Daoy (cell line): Measurements from ENCODE around the gene ACVR1B. TPM values are rescaled to one million over a fixed set of nuclear protein-coding genes. Genes with fewer than 3 reads are reported as not detected.

Source experiments
- DNase-seq: peaks from one replicate; pipeline ENCODE4 v3.0.0-alpha.2; 2015; ENCODE audit warnings: low read depth
- total RNA-seq: library from RNA; depleted of rRNA; stranded (reverse); fragments of >200 nt; shearing (Covaris generic); gene quantifications from 2 replicates; pipeline ENCODE4 v1.2.3, GENCODE V29; 2014

Gene ACVR1B
- total RNA-seq, 1 experiment from 2014 or later = 6.3 TPM

- DNase-seq = no peak
Measured at GRCh38 chr12:51917041-51917590, 34.4 kb upstream of the ACVR1B start.

DNA sequence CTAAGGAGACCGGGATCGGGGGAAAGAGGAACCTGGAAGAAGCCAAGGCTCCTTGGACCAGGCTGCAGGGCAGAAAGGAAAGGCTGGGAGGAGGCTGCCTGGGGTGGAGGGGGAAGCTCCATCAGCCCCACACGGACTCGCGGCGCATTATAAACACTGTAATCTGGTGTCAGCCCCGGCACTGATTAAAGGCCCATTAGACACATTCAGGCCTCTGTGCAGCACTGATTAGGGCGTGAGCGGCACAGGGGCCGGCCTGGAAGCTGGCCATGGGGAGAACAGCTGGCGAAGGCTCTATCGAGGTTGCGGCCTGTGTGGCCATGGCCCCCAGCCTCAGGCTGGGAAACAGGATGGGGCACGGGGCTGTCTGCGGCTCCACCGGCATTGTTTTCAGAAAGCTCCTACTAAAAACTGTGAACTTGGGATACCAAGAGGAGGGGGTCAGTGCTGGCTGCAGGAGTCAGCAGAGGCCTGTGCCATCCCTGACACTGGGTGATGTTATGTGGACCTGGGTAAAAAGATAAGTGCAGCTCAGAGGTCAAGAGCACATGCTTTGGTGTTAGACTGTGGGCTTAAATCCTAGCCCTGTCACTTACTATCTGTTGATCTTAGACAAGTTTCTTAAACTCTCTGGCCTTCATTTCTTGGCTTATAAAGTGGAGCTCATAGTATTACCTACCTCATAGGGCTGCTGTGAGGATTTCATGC, 33.6 kb upstream of the ACVR1B start:
- no peak for DNase-seq

GRCh38 chr12:51920046-51920445, 31.5 kb upstream of the ACVR1B start:
- no peak for DNase-seq

DNA sequence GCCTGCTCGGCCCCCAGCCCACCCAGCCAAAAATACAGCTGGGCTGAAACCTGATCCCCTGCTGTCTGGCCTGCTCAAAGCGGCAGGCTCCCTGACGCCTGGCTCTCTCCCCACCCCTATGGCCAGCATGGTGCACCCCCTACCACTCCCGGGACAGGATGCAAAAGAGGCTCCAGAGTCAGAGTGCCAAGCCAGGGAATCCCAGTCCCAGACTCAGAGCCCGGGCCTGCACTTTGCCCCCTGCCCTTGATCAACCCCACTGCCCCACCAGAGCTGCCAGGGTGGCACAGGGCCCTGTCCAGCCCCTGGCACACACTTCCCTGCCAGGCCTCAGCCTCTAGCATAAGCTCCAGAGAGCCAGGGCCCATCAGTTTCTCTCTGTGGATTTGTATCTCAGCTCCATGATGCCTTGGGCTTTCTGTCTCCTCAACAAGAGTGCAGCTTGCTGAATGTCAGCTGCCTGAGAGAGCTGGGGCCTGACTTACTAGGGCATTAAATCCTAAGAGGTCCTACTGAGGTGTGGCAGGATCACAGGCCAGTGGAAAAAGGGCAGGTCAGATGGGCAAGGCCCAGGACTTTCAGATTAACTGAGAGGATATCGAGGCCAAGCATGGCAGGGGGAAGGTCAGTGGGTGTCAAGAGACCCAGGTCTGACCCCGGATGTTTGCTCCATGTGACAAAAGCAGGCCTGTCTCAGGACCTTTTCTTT, 30.3 kb upstream of the ACVR1B start:
- no peak for DNase-seq

DNA sequence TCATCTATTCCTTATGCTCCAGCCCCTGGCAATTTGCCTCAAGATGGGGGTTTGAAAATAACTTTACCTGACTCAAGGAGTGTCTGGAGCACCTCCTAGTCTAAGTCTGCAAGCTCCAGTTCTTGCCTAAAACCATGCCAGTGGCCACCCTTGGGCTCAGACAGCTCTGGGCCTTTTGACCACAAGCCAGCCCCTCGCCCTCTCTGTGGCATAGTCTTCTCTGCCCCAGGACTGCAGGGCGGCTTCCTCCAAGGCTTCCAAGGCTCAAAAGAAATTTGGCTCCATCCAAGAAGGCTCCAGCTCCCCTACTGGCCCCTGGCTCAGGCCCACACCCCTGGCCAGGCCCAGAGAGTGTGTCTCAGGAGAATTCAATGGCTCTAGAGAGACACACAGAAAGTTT, 29.4 kb upstream of the ACVR1B start:
- DNase-seq = no peak

GRCh38 chr12:51922762-51923505, 28.6 kb upstream of the ACVR1B start:
- no peak for DNase-seq

DNA sequence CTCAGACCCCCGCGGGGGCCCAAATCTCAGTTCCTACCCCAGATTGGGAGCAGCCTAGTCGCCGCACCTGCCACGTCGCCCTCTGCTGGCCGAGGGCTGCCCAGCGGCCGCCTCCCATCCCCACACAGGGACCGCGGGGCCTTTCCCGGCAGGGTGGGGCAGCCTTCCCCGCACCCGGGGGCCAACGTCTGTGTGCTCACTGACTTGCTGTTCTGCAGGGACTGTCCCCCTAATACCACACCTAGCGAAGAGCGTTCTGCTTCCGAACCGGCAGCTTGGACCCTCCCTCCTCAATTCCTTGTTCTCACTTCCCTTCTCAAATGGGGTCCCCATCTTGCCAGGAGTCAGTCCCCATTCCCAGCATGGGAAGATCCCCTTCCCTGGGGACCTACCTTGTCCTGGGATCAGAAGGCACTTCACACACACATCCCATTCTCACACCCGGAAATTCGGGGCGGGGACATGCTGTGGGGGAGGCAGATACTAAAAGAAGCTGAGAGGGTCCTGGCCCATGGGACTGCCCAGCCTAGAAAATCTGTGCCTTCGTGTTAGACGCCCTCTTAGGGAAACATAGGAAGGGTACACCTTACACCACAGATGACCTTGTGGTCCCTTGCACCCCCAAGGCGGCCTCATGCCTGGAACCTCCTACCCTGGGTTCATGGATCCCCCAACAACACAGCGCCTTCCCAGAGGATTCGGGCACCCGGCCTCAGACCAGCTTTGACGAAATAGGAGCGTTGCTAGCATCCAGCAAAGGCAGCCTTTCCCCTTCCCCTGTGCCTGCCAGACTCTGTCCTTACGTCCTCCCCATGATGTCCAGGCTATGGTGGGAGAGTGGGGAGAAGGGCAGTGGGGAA, 27.8 kb upstream of the ACVR1B start:
- DNase-seq = peak; percentile 52

DNA sequence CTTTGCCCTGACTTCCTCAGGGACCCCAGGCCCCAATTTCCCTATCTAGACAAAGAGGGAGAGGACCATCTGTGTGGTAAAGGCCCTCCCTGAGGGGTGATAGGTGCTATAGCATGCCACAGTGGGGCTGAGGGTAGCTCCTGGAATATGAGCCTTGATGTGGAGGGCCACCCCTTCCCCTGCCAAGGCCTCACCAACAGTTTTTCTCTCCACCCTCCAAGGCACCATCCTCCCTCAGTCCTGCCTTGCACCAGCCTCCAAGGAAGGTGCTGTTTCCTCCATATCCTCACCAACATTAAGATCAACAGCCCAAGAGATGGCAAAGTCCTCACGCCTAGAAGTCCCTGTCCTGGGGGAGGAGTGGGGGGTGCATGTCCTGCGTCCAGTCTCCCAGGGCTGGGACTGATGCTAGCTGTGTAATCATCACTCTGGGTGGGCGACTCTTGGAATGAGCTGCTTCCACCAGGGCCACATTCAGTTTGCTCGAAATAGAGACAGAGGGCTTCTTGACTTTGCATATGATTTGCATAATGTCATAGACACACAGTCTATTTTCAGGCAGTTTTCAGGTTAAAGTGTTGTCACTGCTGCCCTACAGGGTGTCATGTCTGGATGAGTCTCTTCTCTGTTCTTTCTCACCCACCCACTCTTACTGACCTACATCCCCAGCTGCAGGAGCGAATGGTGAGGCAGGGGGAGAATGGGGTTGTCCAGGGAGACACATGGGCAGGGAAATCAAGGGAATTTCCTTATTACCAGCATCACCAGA, 26.8 kb upstream of the ACVR1B start:
- DNase-seq = no peak

GRCh38 chr12:51925346-51926063, 26.0 kb upstream of the ACVR1B start:
- no peak for DNase-seq

GRCh38 chr12:51926064-51926632, 25.4 kb upstream of the ACVR1B start:
- DNase-seq = no peak

- DNase-seq = no peak
Measured at GRCh38 chr12:51926718-51927117, 24.8 kb upstream of the ACVR1B start.

DNA sequence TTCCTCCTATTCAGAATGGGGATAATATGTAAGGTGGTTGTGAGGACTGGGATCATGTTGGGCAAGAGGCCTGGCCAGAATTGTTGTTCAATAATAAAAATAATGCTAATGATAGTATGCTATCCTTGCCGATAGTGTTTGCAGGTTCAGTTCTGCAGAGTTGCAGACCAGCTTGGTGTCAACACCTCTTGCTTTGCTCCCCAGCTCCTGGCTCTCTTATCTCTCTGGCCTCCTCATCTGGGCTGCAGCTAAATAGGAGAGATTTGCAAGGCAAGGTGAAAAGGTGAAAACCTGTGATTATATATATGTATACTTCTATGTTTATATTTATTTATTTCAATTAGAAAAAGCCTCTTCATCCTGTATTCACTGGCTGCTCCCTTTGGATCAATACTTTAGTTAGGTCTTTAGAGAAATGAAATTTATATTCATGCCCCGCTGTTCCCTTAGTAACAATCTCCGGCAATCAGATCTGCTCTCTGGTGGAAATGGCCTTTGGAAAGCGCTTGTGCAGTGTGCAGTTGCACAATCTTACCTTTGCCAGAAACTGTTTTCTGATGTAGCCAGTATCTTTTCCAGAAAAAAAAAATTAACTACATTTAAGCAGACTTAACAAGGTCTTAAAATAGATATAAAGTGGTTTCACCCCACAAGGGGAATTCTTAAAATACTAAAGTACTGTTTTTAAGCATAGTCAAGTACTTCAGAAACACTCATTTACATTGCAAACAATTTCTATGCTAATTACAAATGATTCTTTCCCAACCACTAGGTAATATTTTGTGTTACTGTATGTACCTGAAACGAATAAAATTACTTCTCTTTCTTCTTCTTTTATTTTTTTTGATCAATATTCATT, 19.1 kb upstream of the ACVR1B start:
- DNase-seq = no peak

GRCh38 chr12:51934080-51934479, 17.4 kb upstream of the ACVR1B start:
- no peak for DNase-seq

GRCh38 chr12:51937926-51938325, 13.6 kb upstream of the ACVR1B start:
- DNase-seq = no peak

GRCh38 chr12:51938726-51939125, 12.8 kb upstream of the ACVR1B start:
- no peak for DNase-seq

DNA sequence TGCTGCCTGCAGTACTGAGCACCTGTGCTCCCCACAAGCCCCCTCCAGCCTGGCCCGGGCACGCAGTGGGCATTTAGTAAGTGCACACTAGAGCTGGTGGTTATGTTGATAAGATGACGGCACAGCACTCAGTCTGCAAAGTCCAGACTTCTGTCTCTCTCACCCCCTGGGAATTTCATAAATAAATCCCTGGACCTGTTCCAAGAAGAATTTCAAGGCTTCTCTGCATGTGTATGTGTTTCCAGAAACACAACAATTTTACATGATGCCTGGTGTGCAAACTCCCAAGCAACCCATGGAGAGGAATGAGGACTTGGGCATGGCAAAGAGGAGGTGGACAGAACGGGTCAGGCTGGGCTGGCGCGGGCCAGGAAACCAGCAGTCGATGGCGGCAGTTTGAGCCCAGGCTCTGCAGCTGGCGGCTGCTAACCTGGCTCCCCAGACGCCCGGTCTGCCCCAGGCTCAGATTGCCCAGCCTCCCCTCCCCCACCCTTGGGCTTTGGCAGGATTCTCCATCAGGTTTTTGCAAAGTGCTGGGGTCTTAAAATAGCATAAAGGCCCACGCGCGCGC, 10.4 kb upstream of the ACVR1B start:
- DNase-seq = no peak

DNA sequence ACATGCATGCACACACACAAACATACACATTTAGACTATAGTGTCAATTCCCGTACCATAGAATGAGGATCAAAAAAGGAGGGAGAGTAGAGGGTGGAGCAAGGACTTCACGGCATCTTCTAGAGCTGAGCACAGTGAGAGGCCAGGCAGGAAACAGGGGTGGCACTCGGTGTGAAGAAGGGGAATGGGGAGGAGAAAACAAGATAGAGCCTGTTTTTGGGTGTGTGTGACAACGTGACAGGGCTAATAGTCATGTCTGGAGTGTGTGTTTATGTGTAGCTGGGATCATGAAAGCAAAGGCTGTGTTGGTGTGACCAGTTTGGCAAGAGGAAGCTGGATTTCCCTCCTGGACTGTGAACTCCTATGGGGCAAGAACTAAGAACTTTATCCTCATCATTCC, 9.9 kb upstream of the ACVR1B start:
- DNase-seq = no peak

DNA sequence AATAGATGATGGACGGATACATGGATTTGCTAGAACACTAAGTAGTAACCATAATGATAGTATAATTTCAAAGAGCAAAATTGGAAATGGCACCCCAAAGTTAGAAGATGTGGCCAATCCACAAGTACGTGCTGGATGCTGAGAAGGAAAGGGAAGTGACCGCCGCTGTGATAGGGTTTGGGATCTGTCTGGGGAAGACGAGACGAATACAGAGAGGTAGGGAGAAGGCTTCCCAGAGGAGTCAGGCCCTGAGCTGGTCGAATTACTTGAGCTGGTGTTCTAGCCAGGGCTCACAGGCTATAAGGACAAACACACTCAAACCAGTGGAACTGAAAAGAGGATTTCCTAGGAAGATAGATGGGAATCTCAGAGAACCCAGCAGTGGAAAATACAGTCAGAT, 9.4 kb upstream of the ACVR1B start:
- DNase-seq = no peak
